Ovary (tissue), 3 donors: ENCODE measurements around the gene KRT7.

ENCODE experiments used
- EP300 ChIP-seq: sonication (generic); formaldehyde crosslinking; IDR thresholded peaks from one replicate; pipeline ENCODE4 v1.6.1; 2017; ENCODE audit warnings: antibody characterized with exemption
- TF ChIP-seq, protein P1 (sequence below), 3 donors: fragments of 450-650 bp in 2 of 3; fragments of 200-600 bp in 1 of 3; IDR thresholded peaks; one replicate each; pipeline versions ENCODE4 v1.5.1 to v1.8.0; 2016 to 2022; ENCODE audit warnings: antibody characterized with exemption in 3 of 3, mild to moderate bottlenecking in 1 of 3
- donor health status: DM: no; HTN: no; CAD: no.

GRCh38 chr12:52215587-52216031, 17.4 kb upstream of the KRT7 start:
- TF ChIP-seq, protein P1, sequence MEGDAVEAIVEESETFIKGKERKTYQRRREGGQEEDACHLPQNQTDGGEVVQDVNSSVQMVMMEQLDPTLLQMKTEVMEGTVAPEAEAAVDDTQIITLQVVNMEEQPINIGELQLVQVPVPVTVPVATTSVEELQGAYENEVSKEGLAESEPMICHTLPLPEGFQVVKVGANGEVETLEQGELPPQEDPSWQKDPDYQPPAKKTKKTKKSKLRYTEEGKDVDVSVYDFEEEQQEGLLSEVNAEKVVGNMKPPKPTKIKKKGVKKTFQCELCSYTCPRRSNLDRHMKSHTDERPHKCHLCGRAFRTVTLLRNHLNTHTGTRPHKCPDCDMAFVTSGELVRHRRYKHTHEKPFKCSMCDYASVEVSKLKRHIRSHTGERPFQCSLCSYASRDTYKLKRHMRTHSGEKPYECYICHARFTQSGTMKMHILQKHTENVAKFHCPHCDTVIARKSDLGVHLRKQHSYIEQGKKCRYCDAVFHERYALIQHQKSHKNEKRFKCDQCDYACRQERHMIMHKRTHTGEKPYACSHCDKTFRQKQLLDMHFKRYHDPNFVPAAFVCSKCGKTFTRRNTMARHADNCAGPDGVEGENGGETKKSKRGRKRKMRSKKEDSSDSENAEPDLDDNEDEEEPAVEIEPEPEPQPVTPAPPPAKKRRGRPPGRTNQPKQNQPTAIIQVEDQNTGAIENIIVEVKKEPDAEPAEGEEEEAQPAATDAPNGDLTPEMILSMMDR (IDR thresholded peaks at IDR 0.05): no peak
- TF ChIP-seq EP300: no peak
